HEK293 (cell line): Measurements from ENCODE around the gene SMPD3.

ENCODE experiments used
- CTCF ChIA-PET: fragments of 350-600 bp; formaldehyde crosslinking; extraction: SDS; loops from one replicate; lab custom pipeline; 2021; ENCODE audit warnings: antibody characterized with exemption; lab: Yijun Ruan, JAX
- POLR2A ChIA-PET: fragments of 300-600 bp; formaldehyde crosslinking; extraction: SDS; loops from one replicate; lab custom pipeline; 2020; ENCODE audit warnings: antibody characterized with exemption, inconsistent platforms; lab: Yijun Ruan, JAX
- H3K27ac ChIP-seq: fragments of 200-500 bp; sonication (Bioruptor generic); 2 replicates; pipeline ENCODE4 v1.5.1; 2014; ENCODE audit warnings: low read depth, low read length, control low read depth, inconsistent platforms; ENCODE audit errors: extremely low read depth
- H3K36me3 ChIP-seq, 2 experiments: fragments of 200-500 bp in 1 of 2; sonication (Bioruptor generic) in 1 of 2; 1 replicate in 1 of 2; 2 replicates in 1 of 2; pipeline ENCODE4 v1.5.1; 2014 to 2017; ENCODE audit warnings: inconsistent platforms in 2 of 2, low read length in 2 of 2; ENCODE audit not compliant: control insufficient read depth in 2 of 2, insufficient read depth in 1 of 2
- H3K4me1 ChIP-seq: fragments of 200-500 bp; sonication (Bioruptor generic); 2 replicates; pipeline ENCODE4 v1.5.1; 2014; ENCODE audit warnings: mild to moderate bottlenecking, low read length, inconsistent platforms; ENCODE audit not compliant: control insufficient read depth, insufficient read depth
- H3K4me3 ChIP-seq: 2 replicates; pipeline ENCODE4 v1.5.1; 2011; ENCODE audit warnings: low read depth, mild to moderate bottlenecking, control low read depth, low read length, moderate library complexity
- H3K9me3 ChIP-seq: fragments of 200-500 bp; sonication (Bioruptor generic); 2 replicates; pipeline ENCODE4 v1.5.1; 2014; ENCODE audit warnings: low read depth, low read length, inconsistent platforms; ENCODE audit not compliant: control insufficient read depth, insufficient read depth
- BCL11B ChIP-seq: fragments of 450-650 bp; formaldehyde crosslinking; IDR thresholded peaks from 2 replicates; pipeline ENCODE4 v1.5.1; 2016; ENCODE audit warnings: low read depth, missing biosample characterization, missing genetic modification characterization
- GLIS1 ChIP-seq: fragments of 450-650 bp; formaldehyde crosslinking; IDR thresholded peaks from 2 replicates; pipeline ENCODE4 v1.5.1; 2016; ENCODE audit warnings: missing biosample characterization, missing genetic modification characterization
- HOXD13 ChIP-seq: sonication (generic); formaldehyde crosslinking; IDR thresholded peaks from 2 replicates; pipeline ENCODE4 v1.8.0; 2022; ENCODE audit warnings: missing genetic modification reagents, borderline replicate concordance
- IKZF3 ChIP-seq: fragments of 450-650 bp; IDR thresholded peaks from 2 replicates; pipeline ENCODE4 v1.5.0; 2018; ENCODE audit warnings: missing biosample characterization, mild to moderate bottlenecking, missing genetic modification characterization, moderate library complexity
- KLF1 ChIP-seq: fragments of 450-650 bp; formaldehyde crosslinking; IDR thresholded peaks from 2 replicates; pipeline ENCODE4 v1.5.1; 2016; ENCODE audit warnings: missing biosample characterization, missing genetic modification characterization
- YY1 ChIP-seq: fragments of 450-650 bp; formaldehyde crosslinking; IDR thresholded peaks from 2 replicates; pipeline ENCODE4 v1.5.1; 2018; ENCODE audit warnings: missing biosample characterization, missing genetic modification characterization
- YY2 ChIP-seq: fragments of 450-650 bp; formaldehyde crosslinking; IDR thresholded peaks from 2 replicates; pipeline ENCODE4 v1.5.1; 2016; ENCODE audit warnings: missing biosample characterization, missing genetic modification characterization
- ZNF138 ChIP-seq: fragments of 450-650 bp; formaldehyde crosslinking; IDR thresholded peaks from 2 replicates; pipeline ENCODE4 v1.5.1; 2016; ENCODE audit warnings: missing biosample characterization, missing genetic modification characterization, borderline replicate concordance
- ZNF350 ChIP-seq: fragments of 450-650 bp; formaldehyde crosslinking; IDR thresholded peaks from 2 replicates; pipeline ENCODE4 v1.5.0; 2017; ENCODE audit warnings: missing biosample characterization, mild to moderate bottlenecking, missing genetic modification characterization
- ZNF394 ChIP-seq: fragments of 450-650 bp; formaldehyde crosslinking; IDR thresholded peaks from 2 replicates; pipeline ENCODE4 v1.5.1; 2016; ENCODE audit warnings: missing biosample characterization, missing genetic modification characterization, mild to moderate bottlenecking, moderate library complexity, borderline replicate concordance
- ZNF501 ChIP-seq: fragments of 450-650 bp; formaldehyde crosslinking; IDR thresholded peaks from 2 replicates; pipeline ENCODE4 v1.5.1; 2016; ENCODE audit warnings: missing biosample characterization, missing genetic modification characterization
- ZNF544 ChIP-seq: fragments of 450-650 bp; formaldehyde crosslinking; IDR thresholded peaks from 2 replicates; pipeline ENCODE4 v1.5.0; 2017; ENCODE audit warnings: missing biosample characterization, missing genetic modification characterization
- ZNF548 ChIP-seq: fragments of 450-650 bp; formaldehyde crosslinking; IDR thresholded peaks from 2 replicates; pipeline ENCODE4 v1.5.1; 2016; ENCODE audit warnings: missing biosample characterization, missing genetic modification characterization
- ZNF623 ChIP-seq: fragments of 450-650 bp; formaldehyde crosslinking; IDR thresholded peaks from 2 replicates; pipeline ENCODE4 v1.5.1; 2016; ENCODE audit warnings: missing biosample characterization, missing genetic modification characterization
- ZNF664 ChIP-seq: fragments of 450-650 bp; formaldehyde crosslinking; IDR thresholded peaks from 2 replicates; pipeline ENCODE4 v1.5.1; 2016; ENCODE audit warnings: missing biosample characterization, missing genetic modification characterization
- ZNF830 ChIP-seq: fragments of 450-650 bp; IDR thresholded peaks from 2 replicates; pipeline ENCODE4 v1.5.0; 2018; ENCODE audit warnings: missing biosample characterization, missing genetic modification characterization, low read depth, mild to moderate bottlenecking, moderate library complexity
- ZSCAN23 ChIP-seq: fragments of 450-650 bp; formaldehyde crosslinking; IDR thresholded peaks from 2 replicates; pipeline ENCODE4 v1.5.1; 2016; ENCODE audit warnings: missing biosample characterization, missing genetic modification characterization
- TF ChIP-seq, protein P1 (sequence below): fragments of 450-650 bp; formaldehyde crosslinking; IDR thresholded peaks from 2 replicates; pipeline ENCODE4 v1.5.1; 2016; ENCODE audit warnings: missing biosample characterization, missing genetic modification characterization
- TF ChIP-seq, protein P2 (sequence below): fragments of 450-650 bp; formaldehyde crosslinking; optimal IDR thresholded peaks from 2 replicates; pipeline ENCODE3; 2016; ENCODE audit warnings: missing biosample characterization, mild to moderate bottlenecking, missing genetic modification characterization
- TF ChIP-seq, protein P3 (sequence below): fragments of 450-650 bp; formaldehyde crosslinking; IDR thresholded peaks from 2 replicates; pipeline ENCODE4 v1.5.1; 2016; ENCODE audit warnings: missing biosample characterization, missing genetic modification characterization
- TF ChIP-seq, protein P4 (sequence below): fragments of 450-650 bp; IDR thresholded peaks from 2 replicates; pipeline ENCODE4 v1.5.1; 2018; ENCODE audit warnings: missing biosample characterization, missing genetic modification characterization
- TF ChIP-seq, protein P5 (sequence below): fragments of 450-650 bp; formaldehyde crosslinking; IDR thresholded peaks from 2 replicates; pipeline ENCODE4 v1.5.1; 2016; ENCODE audit warnings: missing biosample characterization, missing genetic modification characterization
- TF ChIP-seq, protein P6 (sequence below): fragments of 450-650 bp; formaldehyde crosslinking; IDR thresholded peaks from 2 replicates; pipeline ENCODE4 v1.5.1; 2016; ENCODE audit warnings: missing biosample characterization, missing genetic modification characterization

The SMPD3 gene

DNA sequence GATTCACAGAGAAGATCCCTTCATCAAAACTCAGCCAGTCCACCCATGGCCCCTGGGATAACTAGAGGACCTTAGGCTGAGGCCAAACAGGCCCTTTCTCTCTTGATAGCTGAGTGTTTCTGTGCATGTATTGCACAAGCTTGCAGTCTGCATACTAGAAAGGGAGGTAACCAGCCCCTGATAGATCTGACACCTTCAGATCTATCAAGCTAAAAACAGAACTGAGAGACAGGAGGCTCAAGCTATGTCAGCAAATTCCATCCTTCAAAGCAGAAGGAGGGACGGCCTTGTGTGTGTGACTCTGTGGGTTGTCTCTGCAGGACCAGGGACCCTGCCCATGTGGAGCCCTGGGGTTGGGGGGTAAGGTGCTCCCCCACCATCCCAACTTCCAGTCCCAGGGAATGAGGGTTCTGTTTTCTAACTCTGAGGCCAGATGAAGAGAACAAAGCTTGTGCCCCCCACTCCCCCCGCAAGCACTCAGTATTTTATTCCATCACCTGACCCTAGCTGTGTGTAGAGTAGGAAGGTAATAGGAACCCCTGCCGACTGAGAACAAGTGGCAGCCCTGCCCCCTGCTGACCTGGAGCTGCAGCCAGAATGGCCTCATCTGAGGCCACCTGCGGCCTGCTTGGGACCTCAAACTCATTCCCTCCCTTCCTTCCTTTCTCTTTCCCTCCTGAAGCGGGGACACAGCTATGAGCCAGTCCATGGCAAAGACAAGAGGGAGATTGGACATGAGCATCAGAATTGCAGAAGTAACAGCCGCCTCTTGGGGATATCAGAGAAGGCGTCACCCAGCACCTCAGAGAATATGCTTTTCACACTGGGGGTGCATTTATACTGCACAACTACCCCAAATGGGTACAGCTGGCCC lies 63.8 kb downstream of the SMPD3 start (continued):
- TF ChIP-seq ZSCAN23 (tag by site-specific recombination) (no peak), ZNF394 (no peak), IKZF3 (tag by site-specific recombination) (no peak), YY1 (tag by site-specific recombination) (no peak), ZNF350 (tag by site-specific recombination) (no peak), ZNF830 (tag by site-specific recombination) (no peak), YY2 (tag by site-specific recombination) (no peak), HOXD13 (no peak)
- TF ChIP-seq, protein P1, sequence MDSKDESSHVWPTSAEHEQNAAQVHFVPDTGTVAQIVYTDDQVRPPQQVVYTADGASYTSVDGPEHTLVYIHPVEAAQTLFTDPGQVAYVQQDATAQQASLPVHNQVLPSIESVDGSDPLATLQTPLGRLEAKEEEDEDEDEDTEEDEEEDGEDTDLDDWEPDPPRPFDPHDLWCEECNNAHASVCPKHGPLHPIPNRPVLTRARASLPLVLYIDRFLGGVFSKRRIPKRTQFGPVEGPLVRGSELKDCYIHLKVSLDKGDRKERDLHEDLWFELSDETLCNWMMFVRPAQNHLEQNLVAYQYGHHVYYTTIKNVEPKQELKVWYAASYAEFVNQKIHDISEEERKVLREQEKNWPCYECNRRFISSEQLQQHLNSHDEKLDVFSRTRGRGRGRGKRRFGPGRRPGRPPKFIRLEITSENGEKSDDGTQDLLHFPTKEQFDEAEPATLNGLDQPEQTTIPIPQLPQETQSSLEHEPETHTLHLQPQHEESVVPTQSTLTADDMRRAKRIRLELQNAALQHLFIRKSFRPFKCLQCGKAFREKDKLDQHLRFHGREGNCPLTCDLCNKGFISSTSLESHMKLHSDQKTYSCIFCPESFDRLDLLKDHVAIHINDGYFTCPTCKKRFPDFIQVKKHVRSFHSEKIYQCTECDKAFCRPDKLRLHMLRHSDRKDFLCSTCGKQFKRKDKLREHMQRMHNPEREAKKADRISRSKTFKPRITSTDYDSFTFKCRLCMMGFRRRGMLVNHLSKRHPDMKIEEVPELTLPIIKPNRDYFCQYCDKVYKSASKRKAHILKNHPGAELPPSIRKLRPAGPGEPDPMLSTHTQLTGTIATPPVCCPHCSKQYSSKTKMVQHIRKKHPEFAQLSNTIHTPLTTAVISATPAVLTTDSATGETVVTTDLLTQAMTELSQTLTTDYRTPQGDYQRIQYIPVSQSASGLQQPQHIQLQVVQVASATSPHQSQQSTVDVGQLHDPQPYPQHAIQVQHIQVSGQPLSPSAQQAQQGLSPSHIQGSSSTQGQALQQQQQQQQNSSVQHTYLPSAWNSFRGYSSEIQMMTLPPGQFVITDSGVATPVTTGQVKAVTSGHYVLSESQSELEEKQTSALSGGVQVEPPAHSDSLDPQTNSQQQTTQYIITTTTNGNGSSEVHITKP (tag by site-specific recombination), result peak; percentile 42
- TF ChIP-seq, protein P2, sequence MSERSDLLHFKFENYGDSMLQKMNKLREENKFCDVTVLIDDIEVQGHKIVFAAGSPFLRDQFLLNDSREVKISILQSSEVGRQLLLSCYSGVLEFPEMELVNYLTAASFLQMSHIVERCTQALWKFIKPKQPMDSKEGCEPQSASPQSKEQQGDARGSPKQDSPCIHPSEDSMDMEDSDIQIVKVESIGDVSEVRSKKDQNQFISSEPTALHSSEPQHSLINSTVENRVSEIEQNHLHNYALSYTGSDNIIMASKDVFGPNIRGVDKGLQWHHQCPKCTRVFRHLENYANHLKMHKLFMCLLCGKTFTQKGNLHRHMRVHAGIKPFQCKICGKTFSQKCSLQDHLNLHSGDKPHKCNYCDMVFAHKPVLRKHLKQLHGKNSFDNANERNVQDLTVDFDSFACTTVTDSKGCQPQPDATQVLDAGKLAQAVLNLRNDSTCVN (tag by site-specific recombination), result no peak
- TF ChIP-seq, protein P3, sequence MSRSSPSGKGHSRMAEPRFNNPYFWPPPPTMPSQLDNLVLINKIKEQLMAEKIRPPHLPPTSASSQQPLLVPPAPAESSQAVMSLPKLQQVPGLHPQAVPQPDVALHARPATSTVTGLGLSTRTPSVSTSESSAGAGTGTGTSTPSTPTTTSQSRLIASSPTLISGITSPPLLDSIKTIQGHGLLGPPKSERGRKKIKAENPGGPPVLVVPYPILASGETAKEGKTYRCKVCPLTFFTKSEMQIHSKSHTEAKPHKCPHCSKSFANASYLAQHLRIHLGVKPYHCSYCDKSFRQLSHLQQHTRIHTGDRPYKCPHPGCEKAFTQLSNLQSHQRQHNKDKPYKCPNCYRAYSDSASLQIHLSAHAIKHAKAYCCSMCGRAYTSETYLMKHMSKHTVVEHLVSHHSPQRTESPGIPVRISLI (tag by site-specific recombination), result no peak

DNA sequence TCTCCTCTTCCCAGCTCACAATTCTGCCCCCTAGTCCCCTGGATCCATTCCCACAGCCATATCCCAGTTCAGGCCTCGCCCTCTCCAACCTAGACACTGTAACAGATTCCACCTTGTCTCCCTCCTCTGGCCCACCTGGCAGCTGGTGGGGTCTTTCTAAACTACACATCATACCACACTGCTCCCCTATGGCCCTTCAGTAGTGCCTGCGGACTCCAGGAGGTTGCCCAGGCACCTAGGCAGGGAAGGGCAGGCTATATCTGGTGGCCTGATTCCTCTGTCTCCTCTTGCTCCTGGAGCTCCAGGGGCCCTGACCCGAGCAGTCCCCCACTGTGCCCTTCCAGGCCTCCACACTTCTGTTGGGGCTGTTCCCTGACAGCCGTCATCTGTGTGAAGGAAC lies 64.5 kb downstream of the SMPD3 start:
- ChIA-PET POLR2A (interaction anchor here (0.5 kb wide), 1 partner anchor 65 kb away, joined by 3 read pairs; no protein-coding TSS in a partner anchor), CTCF (interaction anchor here (0.5 to 1.4 kb wide), 5 partner anchors 8 to 453 kb away, joined by 3 to 5 read pairs (median 3); no protein-coding TSS in a partner anchor)
- H3K36me3 ChIP-seq, result no peaks in the 10 kb centered on the region

DNA sequence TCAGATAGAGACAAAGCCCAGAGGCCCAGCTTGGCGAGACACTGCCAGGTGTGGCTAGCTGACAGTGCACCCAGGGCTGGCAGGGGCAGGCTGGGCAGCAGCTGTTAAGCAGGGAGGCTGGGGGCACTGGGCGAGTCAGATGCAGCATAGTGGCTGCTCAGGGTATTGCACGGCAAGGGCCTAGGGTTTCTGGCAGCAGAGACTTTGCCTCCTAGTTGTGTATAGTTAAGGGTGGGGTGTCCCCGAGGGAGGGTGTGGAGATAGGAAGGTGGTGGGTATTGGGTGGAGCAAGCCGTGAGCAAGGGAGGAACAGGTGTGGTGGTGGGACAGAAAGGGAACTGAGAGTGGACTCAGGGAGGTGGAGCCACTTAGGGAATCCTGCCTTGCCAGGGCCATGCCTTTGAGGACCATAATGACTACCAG lies 66.0 kb downstream of the SMPD3 start:
- CTCF ChIA-PET, result interaction anchor here (0.6 to 1.4 kb wide), 6 partner anchors 10 to 1627 kb away, joined by 3 to 7 read pairs (median 4); no protein-coding TSS in a partner anchor
- H3K4me3 ChIP-seq, result no peak overlapping the region
- TF ChIP-seq, protein P4, sequence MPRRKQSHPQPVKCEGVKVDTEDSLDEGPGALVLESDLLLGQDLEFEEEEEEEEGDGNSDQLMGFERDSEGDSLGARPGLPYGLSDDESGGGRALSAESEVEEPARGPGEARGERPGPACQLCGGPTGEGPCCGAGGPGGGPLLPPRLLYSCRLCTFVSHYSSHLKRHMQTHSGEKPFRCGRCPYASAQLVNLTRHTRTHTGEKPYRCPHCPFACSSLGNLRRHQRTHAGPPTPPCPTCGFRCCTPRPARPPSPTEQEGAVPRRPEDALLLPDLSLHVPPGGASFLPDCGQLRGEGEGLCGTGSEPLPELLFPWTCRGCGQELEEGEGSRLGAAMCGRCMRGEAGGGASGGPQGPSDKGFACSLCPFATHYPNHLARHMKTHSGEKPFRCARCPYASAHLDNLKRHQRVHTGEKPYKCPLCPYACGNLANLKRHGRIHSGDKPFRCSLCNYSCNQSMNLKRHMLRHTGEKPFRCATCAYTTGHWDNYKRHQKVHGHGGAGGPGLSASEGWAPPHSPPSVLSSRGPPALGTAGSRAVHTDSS (tag by site-specific recombination), result no peak
- TF ChIP-seq, protein P5, sequence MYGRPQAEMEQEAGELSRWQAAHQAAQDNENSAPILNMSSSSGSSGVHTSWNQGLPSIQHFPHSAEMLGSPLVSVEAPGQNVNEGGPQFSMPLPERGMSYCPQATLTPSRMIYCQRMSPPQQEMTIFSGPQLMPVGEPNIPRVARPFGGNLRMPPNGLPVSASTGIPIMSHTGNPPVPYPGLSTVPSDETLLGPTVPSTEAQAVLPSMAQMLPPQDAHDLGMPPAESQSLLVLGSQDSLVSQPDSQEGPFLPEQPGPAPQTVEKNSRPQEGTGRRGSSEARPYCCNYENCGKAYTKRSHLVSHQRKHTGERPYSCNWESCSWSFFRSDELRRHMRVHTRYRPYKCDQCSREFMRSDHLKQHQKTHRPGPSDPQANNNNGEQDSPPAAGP (tag by site-specific recombination), result peak; percentile 46; the same call in 1 of the 2 replicates
- no peak for TF ChIP-seq BCL11B (tag by site-specific recombination)
- no peak for TF ChIP-seq ZNF664 (tag by site-specific recombination)
- no peak for TF ChIP-seq ZNF544 (tag by site-specific recombination)
- TF ChIP-seq KLF1, result peak; percentile 99
- H3K36me3 ChIP-seq, result no peaks in the 10 kb centered on the region
- no peak overlapping the region for H3K27ac ChIP-seq
- POLR2A ChIA-PET, result interaction anchor here (1.1 kb wide), 1 partner anchor 20 kb away, joined by 3 read pairs; no protein-coding TSS in a partner anchor
- no peaks in the 10 kb centered on the region for H3K9me3 ChIP-seq
- H3K4me1 ChIP-seq, result no peaks in the 10 kb centered on the region

More for the DNA sequence above, 64.5 kb downstream of the SMPD3 start:
- no peaks in the 10 kb centered on the region for H3K9me3 ChIP-seq
- no peak overlapping the region for H3K27ac ChIP-seq
- H3K4me1 ChIP-seq, result no peaks in the 10 kb centered on the region
- TF ChIP-seq, protein P6, sequence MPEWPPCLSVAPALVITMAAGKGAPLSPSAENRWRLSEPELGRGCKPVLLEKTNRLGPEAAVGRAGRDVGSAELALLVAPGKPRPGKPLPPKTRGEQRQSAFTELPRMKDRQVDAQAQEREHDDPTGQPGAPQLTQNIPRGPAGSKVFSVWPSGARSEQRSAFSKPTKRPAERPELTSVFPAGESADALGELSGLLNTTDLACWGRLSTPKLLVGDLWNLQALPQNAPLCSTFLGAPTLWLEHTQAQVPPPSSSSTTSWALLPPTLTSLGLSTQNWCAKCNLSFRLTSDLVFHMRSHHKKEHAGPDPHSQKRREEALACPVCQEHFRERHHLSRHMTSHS (tag by site-specific recombination), result no peak
- TF ChIP-seq ZNF501 (tag by site-specific recombination), result no peak
- no peak for TF ChIP-seq ZNF138
- TF ChIP-seq ZNF664 (tag by site-specific recombination), result no peak
- TF ChIP-seq GLIS1 (tag by site-specific recombination), result no peak
- TF ChIP-seq ZNF623 (tag by site-specific recombination), result no peak
- TF ChIP-seq ZNF548, result no peak
- H3K4me3 ChIP-seq, result no peak overlapping the region
